Keratinocyte (primary cell): ENCODE data around the gene ELMOD2. TPM values are rescaled to one million over a fixed set of nuclear protein-coding genes. Genes with fewer than 3 reads are reported as not detected.

Experiments used
- DNase-seq: peaks from one replicate; pipeline ENCODE4 v3.0.0-alpha.2; 2011; ENCODE audit warnings: low read depth, missing footprints, low spot score
- FAIRE-seq: peaks from 2 replicates; lab custom pipeline; 2011; peaks lifted over from hg19 to GRCh38; lab: Jason Lieb, UNC
- H2AFZ ChIP-seq: 2 replicates; pipeline ENCODE4 v1.6.0; 2012; ENCODE audit warnings: low read length, control low read depth, inconsistent platforms; ENCODE audit not compliant: control insufficient read depth
- H3K27ac ChIP-seq: 2 replicates; pipeline ENCODE4 v1.5.1; 2011; ENCODE audit warnings: low read length; ENCODE audit not compliant: control insufficient read depth, insufficient read depth
- H3K27me3 ChIP-seq: 3 replicates; pipeline ENCODE4 v1.6.0; 2011; ENCODE audit warnings: low read length; ENCODE audit not compliant: control insufficient read depth, insufficient read depth; ENCODE audit errors: extremely low read depth
- H3K36me3 ChIP-seq, 2 experiments: 2 replicates in 1 of 2; 3 replicates in 1 of 2; pipeline ENCODE4 v1.5.1; 2011; ENCODE audit warnings: low read length in 2 of 2, mild to moderate bottlenecking in 1 of 2; ENCODE audit not compliant: control insufficient read depth in 2 of 2, insufficient read depth in 2 of 2; ENCODE audit errors: extremely low read depth in 1 of 2
- H3K4me1 ChIP-seq: 3 replicates; pipeline ENCODE4 v1.5.1; 2011; ENCODE audit warnings: low read length; ENCODE audit not compliant: control insufficient read depth, insufficient read depth; ENCODE audit errors: extremely low read depth
- H3K4me2 ChIP-seq: 3 replicates; pipeline ENCODE4 v1.6.0; 2011; ENCODE audit warnings: low read depth, low read length; ENCODE audit not compliant: control insufficient read depth, insufficient read depth; ENCODE audit errors: extremely low read depth
- H3K4me3 ChIP-seq, 3 experiments: fragments of 200-600 bp in 1 of 3; sonication (generic) in 1 of 3; 2 replicates in 2 of 3; 3 replicates in 1 of 3; pipeline ENCODE4 v1.5.1; 2011 to 2016; ENCODE audit warnings: low read length in 3 of 3, mild to moderate bottlenecking in 3 of 3, control low read depth in 2 of 3, inconsistent platforms in 1 of 3, low read depth in 1 of 3, mixed read lengths in 1 of 3, mixed run types in 1 of 3, moderate library complexity in 1 of 3; ENCODE audit not compliant: control insufficient read depth in 2 of 3, insufficient read depth in 2 of 3; ENCODE audit errors: extremely low read depth in 1 of 3
- H3K79me2 ChIP-seq: 2 replicates; pipeline ENCODE4 v1.6.0; 2012; ENCODE audit warnings: low read length; ENCODE audit not compliant: control insufficient read depth, insufficient read depth
- H3K9ac ChIP-seq: 3 replicates; pipeline ENCODE4 v1.6.0; 2011; ENCODE audit warnings: low read length; ENCODE audit not compliant: control insufficient read depth, insufficient read depth; ENCODE audit errors: extremely low read depth
- H3K9me1 ChIP-seq: 3 replicates; pipeline ENCODE4 v1.6.0; 2011; ENCODE audit warnings: low read length; ENCODE audit not compliant: control insufficient read depth, insufficient read depth; ENCODE audit errors: extremely low read depth
- H3K9me3 ChIP-seq: 2 replicates; pipeline ENCODE4 v1.5.1; 2012; ENCODE audit warnings: low read depth, low read length; ENCODE audit not compliant: control insufficient read depth
- H4K20me1 ChIP-seq: 3 replicates; pipeline ENCODE4 v1.6.0; 2011; ENCODE audit warnings: low read length; ENCODE audit not compliant: control insufficient read depth, insufficient read depth; ENCODE audit errors: extremely low read depth
- CTCF ChIP-seq, 3 experiments: IDR thresholded peaks in 1 of 3; conservative IDR thresholded peaks in 1 of 3; optimal IDR thresholded peaks in 1 of 3; 2 replicates in 2 of 3; 3 replicates in 1 of 3; pipeline versions ENCODE3 to v1.5.1; 2011; ENCODE audit warnings: low read length in 3 of 3, mild to moderate bottlenecking in 3 of 3, moderate library complexity in 2 of 3, control low read depth in 1 of 3, inconsistent platforms in 1 of 3; ENCODE audit not compliant: insufficient read depth in 2 of 3; ENCODE audit errors: extremely low read depth in 1 of 3
- EZH2 ChIP-seq: IDR thresholded peaks from one replicate; pipeline ENCODE4 v1.6.1; 2012; ENCODE audit warnings: inconsistent platforms, mild to moderate bottlenecking, low read length, moderate library complexity
- dilution Hi-C: fragments of 300-500 bp; cut with MboI; formaldehyde crosslinking; loops from one replicate; pipeline ENCODE4 v1.7.0; 2020; ENCODE audit warnings: low sequenced_read_pairs; ENCODE audit not compliant: extremely low pct_ligation_motif_present
- polyA plus RNA-seq, 5 experiments: library from polyadenylated mRNA; depleted of rRNA in 3 of 5; stranded (reverse) in 3 of 5; stranded (forward) in 1 of 5; unstranded in 1 of 5; fragments of >200 nt; gene quantifications; 1 replicate in 1 of 5; 2 replicates in 3 of 5; 3 replicates in 1 of 5; pipeline versions ENCODE4 v1.2.1 to v1.2.3, GENCODE V29; 2011 to 2012; ENCODE audit warnings: missing spikeins in 2 of 5, low read depth in 1 of 5, low replicate concordance in 1 of 5

The ELMOD2 gene
- polyA plus RNA-seq, 1 donor (not counting 4 experiments of a cell fraction or from before 2014, with no cell fraction given) = 21.9 TPM

GRCh38 chr4:140485939-140486338 is 38.0 kb upstream of the ELMOD2 start:
- H3K79me2 ChIP-seq = no peaks in the 10 kb centered on the region
- no peaks in the 10 kb centered on the region for H3K27me3 ChIP-seq
- H3K4me3 ChIP-seq = no peak overlapping the region
- H3K9me1 ChIP-seq = no peaks in the 10 kb centered on the region
- H2AFZ ChIP-seq = no peak overlapping the region
- FAIRE-seq = no peak
- no peak overlapping the region for H3K9ac ChIP-seq
- dilution Hi-C loops = no loop called here
- no peak overlapping the region for H3K4me2 ChIP-seq
- H3K4me1 ChIP-seq = no peaks in the 10 kb centered on the region
- no peak for DNase-seq
- no peaks in the 10 kb centered on the region for H4K20me1 ChIP-seq
- no peaks in the 10 kb centered on the region for H3K9me3 ChIP-seq
- no peak overlapping the region for H3K27ac ChIP-seq
- H3K36me3 ChIP-seq = no peaks in the 10 kb centered on the region
- TF ChIP-seq CTCF (optimal IDR thresholded peaks at IDR 0.05 in 1 of 3, IDR thresholded peaks at IDR 0.05 in 1 of 3, conservative IDR thresholded peaks at IDR 0.05 in 1 of 3; ENCODE audit: extremely low read depth in 1 of 3, insufficient read depth in 2 of 3, low read length in 3 of 3) = no peak
- TF ChIP-seq EZH2 = no peak

DNA sequence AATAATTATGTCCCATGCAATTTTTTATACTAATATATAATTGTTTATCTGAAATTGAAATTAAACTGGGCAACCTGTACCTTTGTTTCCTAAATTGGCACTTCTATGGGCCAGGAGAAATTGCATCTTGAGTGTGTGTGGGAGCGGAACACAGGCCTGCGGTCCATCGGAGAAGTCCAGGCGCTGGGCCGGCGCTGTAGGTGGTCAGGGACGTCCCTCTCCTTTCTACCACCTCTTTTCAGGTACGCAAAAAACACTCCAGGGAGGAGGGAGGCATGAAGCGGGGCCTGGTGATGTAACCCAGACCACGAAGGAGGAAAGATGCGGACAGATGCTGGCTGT is 26.6 kb upstream of the ELMOD2 start:
- no peak overlapping the region for H3K4me2 ChIP-seq
- no peak overlapping the region for H3K4me3 ChIP-seq
- peaks cover 40% of the 10 kb centered on the region for H3K27me3 ChIP-seq
- no peak overlapping the region for H3K27ac ChIP-seq
- dilution Hi-C loops = no loop called here
- DNase-seq (no peak), FAIRE-seq (no peak)
- H2AFZ ChIP-seq = no peak overlapping the region
- H3K9me3 ChIP-seq = no peaks in the 10 kb centered on the region
- H3K4me1 ChIP-seq = no peaks in the 10 kb centered on the region
- H3K9me1 ChIP-seq = no peaks in the 10 kb centered on the region
- H3K79me2 ChIP-seq = no peaks in the 10 kb centered on the region
- TF ChIP-seq CTCF (optimal IDR thresholded peaks at IDR 0.05 in 1 of 3, IDR thresholded peaks at IDR 0.05 in 1 of 3, conservative IDR thresholded peaks at IDR 0.05 in 1 of 3; ENCODE audit: extremely low read depth in 1 of 3, insufficient read depth in 2 of 3, low read length in 3 of 3) = no peak
- TF ChIP-seq EZH2 = no peak
- no peaks in the 10 kb centered on the region for H3K36me3 ChIP-seq
- H4K20me1 ChIP-seq = no peaks in the 10 kb centered on the region
- H3K9ac ChIP-seq = no peak overlapping the region
